ENCODE results near the gene NUDCD3. TPM values are rescaled to one million over a fixed set of nuclear protein-coding genes. Genes with fewer than 3 reads are reported as not detected.

Gene NUDCD3
- total RNA-seq, 3 donors from 2014 or later, result 68.4 to 80.3 (median 75.7) TPM

GRCh38 chr7:44387389-44387788 is 103.1 kb downstream of the NUDCD3 start:
- no peak overlapping the region for H3K4me3 Mint-ChIP-seq
- ATAC-seq (no peak), DNase-seq (no peak)
- H3K4me1 Mint-ChIP-seq (ENCODE audit: low read depth), result no peaks in the 10 kb centered on the region
- no peaks in the 10 kb centered on the region for H3K27me3 Mint-ChIP-seq (ENCODE audit: low read depth)
- H3K36me3 Mint-ChIP-seq (ENCODE audit: insufficient read depth), result peaks cover 38% of the 10 kb centered on the region
- H3K9me3 Mint-ChIP-seq, result no peaks in the 10 kb centered on the region

GRCh38 chr7:44386139-44386913 is 104.1 kb downstream of the NUDCD3 start:
- peaks cover 33% of the 10 kb centered on the region for H3K36me3 Mint-ChIP-seq (ENCODE audit: insufficient read depth)
- ATAC-seq, result no peak
- no peaks in the 10 kb centered on the region for H3K4me1 Mint-ChIP-seq (ENCODE audit: low read depth)
- DNase-seq, result no peak
- no peaks in the 10 kb centered on the region for H3K9me3 Mint-ChIP-seq
- no peaks in the 10 kb centered on the region for H3K27me3 Mint-ChIP-seq (ENCODE audit: low read depth)
- H3K4me3 Mint-ChIP-seq, result no peak overlapping the region

- Mint-ChIP-seq H3K36me3 (ENCODE audit: insufficient read depth) (peaks cover 29% of the 10 kb centered on the region), H3K27me3 (ENCODE audit: low read depth) (no peaks in the 10 kb centered on the region), H3K4me1 (ENCODE audit: low read depth) (no peaks in the 10 kb centered on the region), H3K4me3 (no peak overlapping the region), H3K9me3 (no peaks in the 10 kb centered on the region)
- ATAC-seq, result no peak
- no peak for DNase-seq
Observed at GRCh38 chr7:44385434-44386138, 104.9 kb downstream of the NUDCD3 start.

- DNase-seq (no peak), ATAC-seq (no peak)
- no peaks in the 10 kb centered on the region for H3K27me3 Mint-ChIP-seq (ENCODE audit: low read depth)
- H3K4me3 Mint-ChIP-seq, result no peak overlapping the region
- no peaks in the 10 kb centered on the region for H3K9me3 Mint-ChIP-seq
- peaks cover 26% of the 10 kb centered on the region for H3K36me3 Mint-ChIP-seq (ENCODE audit: insufficient read depth)
- H3K4me1 Mint-ChIP-seq (ENCODE audit: low read depth), result no peaks in the 10 kb centered on the region
Observed at GRCh38 chr7:44384586-44385433, 105.6 kb downstream of the NUDCD3 start.

GRCh38 chr7:44383566-44383965 is 106.9 kb downstream of the NUDCD3 start:
- no peak for ATAC-seq
- H3K4me1 Mint-ChIP-seq (ENCODE audit: low read depth), result no peaks in the 10 kb centered on the region
- DNase-seq, result no peak
- peaks cover 22% of the 10 kb centered on the region for H3K36me3 Mint-ChIP-seq (ENCODE audit: insufficient read depth)
- H3K4me3 Mint-ChIP-seq, result no peak overlapping the region
- no peaks in the 10 kb centered on the region for H3K9me3 Mint-ChIP-seq
- no peaks in the 10 kb centered on the region for H3K27me3 Mint-ChIP-seq (ENCODE audit: low read depth)

- ATAC-seq (no peak), DNase-seq (no peak)
- H3K9me3 Mint-ChIP-seq, result no peaks in the 10 kb centered on the region
- no peak overlapping the region for H3K4me3 Mint-ChIP-seq
- no peaks in the 10 kb centered on the region for H3K27me3 Mint-ChIP-seq (ENCODE audit: low read depth)
- H3K4me1 Mint-ChIP-seq (ENCODE audit: low read depth), result no peaks in the 10 kb centered on the region
- H3K36me3 Mint-ChIP-seq (ENCODE audit: insufficient read depth), result peaks cover 18% of the 10 kb centered on the region
Observed at GRCh38 chr7:44382459-44383265, 107.8 kb downstream of the NUDCD3 start.

- Mint-ChIP-seq H3K9me3 (no peaks in the 10 kb centered on the region), H3K36me3 (ENCODE audit: insufficient read depth) (peaks cover 12% of the 10 kb centered on the region), H3K4me3 (no peak overlapping the region), H3K27me3 (ENCODE audit: low read depth) (no peaks in the 10 kb centered on the region), H3K4me1 (ENCODE audit: low read depth) (peaks cover 2% of the 10 kb centered on the region)
- ATAC-seq (no peak), DNase-seq (no peak)
Observed at GRCh38 chr7:44381494-44382220, 108.8 kb downstream of the NUDCD3 start.

- ATAC-seq, result no peak
- H3K4me1 Mint-ChIP-seq (ENCODE audit: low read depth), result peaks cover 2% of the 10 kb centered on the region
- H3K9me3 Mint-ChIP-seq, result no peaks in the 10 kb centered on the region
- no peak overlapping the region for H3K4me3 Mint-ChIP-seq
- no peaks in the 10 kb centered on the region for H3K27me3 Mint-ChIP-seq (ENCODE audit: low read depth)
- H3K36me3 Mint-ChIP-seq (ENCODE audit: insufficient read depth), result peaks cover 8% of the 10 kb centered on the region
- DNase-seq, result no peak
Observed at GRCh38 chr7:44380831-44381493, 109.5 kb downstream of the NUDCD3 start.

GRCh38 chr7:44380189-44380830 is 110.1 kb downstream of the NUDCD3 start:
- H3K4me3 Mint-ChIP-seq, result no peak overlapping the region
- H3K27me3 Mint-ChIP-seq (ENCODE audit: low read depth), result no peaks in the 10 kb centered on the region
- DNase-seq (no peak), ATAC-seq (no peak)
- H3K9me3 Mint-ChIP-seq, result no peaks in the 10 kb centered on the region
- peaks cover 2% of the 10 kb centered on the region for H3K4me1 Mint-ChIP-seq (ENCODE audit: low read depth)
- peaks cover 6% of the 10 kb centered on the region for H3K36me3 Mint-ChIP-seq (ENCODE audit: insufficient read depth)

GRCh38 chr7:44379366-44380188 is 110.9 kb downstream of the NUDCD3 start:
- Mint-ChIP-seq H3K9me3 (no peaks in the 10 kb centered on the region), H3K4me3 (no peak overlapping the region), H3K4me1 (ENCODE audit: low read depth) (peaks cover 2% of the 10 kb centered on the region), H3K27me3 (ENCODE audit: low read depth) (no peaks in the 10 kb centered on the region), H3K36me3 (ENCODE audit: insufficient read depth) (no peaks in the 10 kb centered on the region)
- no peak for ATAC-seq
- no peak for DNase-seq

GRCh38 chr7:44378744-44379143 is 111.7 kb downstream of the NUDCD3 start:
- no peak for ATAC-seq
- H3K36me3 Mint-ChIP-seq (ENCODE audit: insufficient read depth), result no peaks in the 10 kb centered on the region
- no peak for DNase-seq
- H3K4me3 Mint-ChIP-seq, result no peak overlapping the region
- no peaks in the 10 kb centered on the region for H3K9me3 Mint-ChIP-seq
- no peaks in the 10 kb centered on the region for H3K27me3 Mint-ChIP-seq (ENCODE audit: low read depth)
- peaks cover 2% of the 10 kb centered on the region for H3K4me1 Mint-ChIP-seq (ENCODE audit: low read depth)

Data from activated T-cell treated with anti-CD3 and anti-CD28 coated beads, Interleukin-2, amount 50 U/mL, for 4 hours (primary cell).